GM06990 (cell line): ENCODE measurements around the gene TUBA4B.
A peak's percentile ranks its signal among the peaks of the same experiment; 100 is the strongest.

Experiments used
- DNase-seq: peaks from one replicate; pipeline ENCODE4 v3.0.0-alpha.2; 2011; ENCODE audit not compliant: insufficient read length; ENCODE audit errors: extremely low read depth
- H3K27me3 ChIP-seq: replicated peaks from 2 replicates; pipeline ENCODE4 v1.6.0; 2011; ENCODE audit warnings: low read length; ENCODE audit not compliant: control insufficient read depth, insufficient read depth
- H3K36me3 ChIP-seq: 2 replicates; pipeline ENCODE4 v1.5.1; 2011; ENCODE audit warnings: low read length; ENCODE audit not compliant: control insufficient read depth, insufficient read depth
- H3K4me3 ChIP-seq: replicated peaks from 2 replicates; pipeline ENCODE4 v1.5.1; 2011; ENCODE audit warnings: low read depth, mild to moderate bottlenecking, control low read depth, low read length
- TF ChIP-seq, protein P1 (sequence below): IDR thresholded peaks from 2 replicates; pipeline ENCODE4 v1.5.1; 2011; ENCODE audit warnings: low read length, control low read depth, mild to moderate bottlenecking, inconsistent platforms; ENCODE audit not compliant: insufficient read depth, poor library complexity, severe bottlenecking

The TUBA4B gene

GRCh38 chr2:219223831-219224610 is 29.0 kb upstream of the TUBA4B start:
- Histone ChIP-seq H3K4me3 (no peak overlapping the region), H3K27me3 (no peaks in the 10 kb centered on the region), H3K36me3 (peaks cover 30% of the 10 kb centered on the region)
- TF ChIP-seq, protein P1, sequence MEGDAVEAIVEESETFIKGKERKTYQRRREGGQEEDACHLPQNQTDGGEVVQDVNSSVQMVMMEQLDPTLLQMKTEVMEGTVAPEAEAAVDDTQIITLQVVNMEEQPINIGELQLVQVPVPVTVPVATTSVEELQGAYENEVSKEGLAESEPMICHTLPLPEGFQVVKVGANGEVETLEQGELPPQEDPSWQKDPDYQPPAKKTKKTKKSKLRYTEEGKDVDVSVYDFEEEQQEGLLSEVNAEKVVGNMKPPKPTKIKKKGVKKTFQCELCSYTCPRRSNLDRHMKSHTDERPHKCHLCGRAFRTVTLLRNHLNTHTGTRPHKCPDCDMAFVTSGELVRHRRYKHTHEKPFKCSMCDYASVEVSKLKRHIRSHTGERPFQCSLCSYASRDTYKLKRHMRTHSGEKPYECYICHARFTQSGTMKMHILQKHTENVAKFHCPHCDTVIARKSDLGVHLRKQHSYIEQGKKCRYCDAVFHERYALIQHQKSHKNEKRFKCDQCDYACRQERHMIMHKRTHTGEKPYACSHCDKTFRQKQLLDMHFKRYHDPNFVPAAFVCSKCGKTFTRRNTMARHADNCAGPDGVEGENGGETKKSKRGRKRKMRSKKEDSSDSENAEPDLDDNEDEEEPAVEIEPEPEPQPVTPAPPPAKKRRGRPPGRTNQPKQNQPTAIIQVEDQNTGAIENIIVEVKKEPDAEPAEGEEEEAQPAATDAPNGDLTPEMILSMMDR: no peak
- no peak for DNase-seq

DNA sequence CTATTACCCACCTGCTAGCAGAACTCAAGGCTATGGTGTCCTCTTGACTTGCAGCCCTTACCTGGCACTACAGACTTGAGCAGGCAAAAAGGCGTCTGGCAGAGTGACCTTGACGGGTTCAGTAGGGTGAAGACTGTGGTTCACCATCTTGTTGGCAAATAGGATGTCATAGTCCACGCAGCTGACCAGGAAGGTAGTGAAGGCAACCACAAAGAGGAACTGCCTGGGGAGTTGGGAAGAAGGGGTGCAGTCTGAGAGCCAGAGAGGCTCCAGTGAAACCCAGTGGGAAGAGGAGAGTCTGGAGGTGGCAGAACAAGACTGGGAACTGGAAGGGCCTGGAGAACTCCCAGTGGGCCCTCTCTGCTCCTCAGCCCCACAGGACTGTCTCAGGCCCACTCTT is 27.7 kb upstream of the TUBA4B start:
- no peak overlapping the region for H3K4me3 ChIP-seq
- H3K27me3 ChIP-seq: no peaks in the 10 kb centered on the region
- DNase-seq: no peak
- TF ChIP-seq, protein P1: no peak
- H3K36me3 ChIP-seq: peaks cover 28% of the 10 kb centered on the region

- peaks cover 31% of the 10 kb centered on the region for H3K36me3 ChIP-seq
Observed at GRCh38 chr2:219228041-219228910, 24.8 kb upstream of the TUBA4B start.

GRCh38 chr2:219228911-219229304 is 24.1 kb upstream of the TUBA4B start:
- Histone ChIP-seq H3K4me3 (peak overlapping the region; percentile 92), H3K36me3 (peaks cover 26% of the 10 kb centered on the region), H3K27me3 (no peaks in the 10 kb centered on the region)
- DNase-seq: no peak
- TF ChIP-seq, protein P1: no peak

More at GRCh38 chr2:219228041-219228910, 24.8 kb upstream of the TUBA4B start:
- no peak for DNase-seq
- H3K4me3 ChIP-seq: peak overlapping the region; percentile 92
- TF ChIP-seq, protein P1: no peak
- no peaks in the 10 kb centered on the region for H3K27me3 ChIP-seq

GRCh38 chr2:219229305-219230058 is 23.6 kb upstream of the TUBA4B start, which contains the start of the genes ANKZF1 and ATG9A:
ANKZF1 (plus strand) TSS chr2:219229806; CDS start chr2:219230258, 452 bp downstream.
ATG9A (minus strand) TSS chr2:219229636; CDS start chr2:219228024, 1,612 bp downstream.
- TF ChIP-seq, protein P1: no peak
- no peaks in the 10 kb centered on the region for H3K27me3 ChIP-seq
- DNase-seq: peak; percentile 97
- peaks cover 21% of the 10 kb centered on the region for H3K36me3 ChIP-seq
- peak within 1 kb of the TSS; percentile 92 for H3K4me3 ChIP-seq
